C4-2B (cell line): ENCODE data around the gene PIWIL4.
"Not testable (repeated sequence)": the region's sequence is repeated elsewhere in the genome, so short reads cannot be mapped to it uniquely, and the experiment has no call there.

Experiments used
- CTCF ChIP-seq: fragments of 450-650 bp; conservative IDR thresholded peaks from 2 replicates; pipeline ENCODE4 v1.5.1; 2017; ENCODE audit warnings: mild to moderate bottlenecking
- ZFX ChIP-seq: fragments of 450-650 bp; IDR thresholded peaks from 2 replicates; pipeline ENCODE4 v1.6.1; 2017

DNA sequence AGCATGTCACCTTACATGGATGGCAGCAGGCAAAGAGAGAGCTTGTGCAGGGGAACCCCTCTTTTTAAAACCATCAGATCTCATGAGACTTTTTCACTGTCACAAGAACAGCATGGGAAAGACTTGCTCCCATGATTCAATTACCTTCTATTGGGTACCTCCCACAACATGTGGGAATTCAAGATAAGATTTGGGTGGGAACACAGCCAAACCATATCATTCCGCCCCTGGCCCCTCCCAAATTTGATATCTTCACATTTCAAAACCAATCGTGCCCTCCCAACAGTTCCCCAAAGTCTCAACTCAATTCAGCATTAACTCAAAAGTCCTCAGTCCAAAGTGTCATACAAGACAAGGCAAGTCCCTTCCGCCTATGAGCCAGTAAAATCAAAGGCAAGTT, 58.3 kb downstream of the PIWIL4 start:
- not testable (repeated sequence) for TF ChIP-seq CTCF, ZFX
